MM.1S (cell line): ENCODE results near the gene RAB11FIP4.

Experiments
- DNase-seq: peaks from one replicate; pipeline ENCODE4 v3.0.0-alpha.2; 2015
- H2AFZ ChIP-seq: fragments of 300-600 bp; sonication (generic); 2 replicates; pipeline ENCODE4 v1.6.0; 2016; ENCODE audit warnings: antibody characterized with exemption, low read length
- H3F3A ChIP-seq: fragments of 300-600 bp; sonication (generic); 2 replicates; pipeline ENCODE4 v1.6.1; 2016; ENCODE audit warnings: mild to moderate bottlenecking, antibody characterized with exemption, low read length, moderate library complexity, mixed read lengths; ENCODE audit not compliant: insufficient read depth
- H3K27ac ChIP-seq: fragments of 300-600 bp; sonication (generic); 2 replicates; pipeline ENCODE4 v1.5.1; 2016; ENCODE audit warnings: mild to moderate bottlenecking, low read length
- H3K27me3 ChIP-seq: fragments of 300-600 bp; sonication (generic); replicated peaks from 2 replicates; pipeline ENCODE4 v1.6.0; 2016; ENCODE audit warnings: low read length; ENCODE audit not compliant: insufficient read depth
- H3K36me3 ChIP-seq: fragments of 300-600 bp; sonication (generic); replicated peaks from 2 replicates; pipeline ENCODE4 v1.6.1; 2016; ENCODE audit warnings: mild to moderate bottlenecking, low read length, mixed read lengths; ENCODE audit not compliant: insufficient read depth
- H3K4me1 ChIP-seq: fragments of 300-600 bp; sonication (generic); 2 replicates; pipeline ENCODE4 v1.6.1; 2016; ENCODE audit warnings: low read length, mixed read lengths
- H3K4me2 ChIP-seq: fragments of 300-600 bp; sonication (generic); 2 replicates; pipeline ENCODE4 v1.6.0; 2016; ENCODE audit warnings: low read depth, low read length
- H3K4me3 ChIP-seq: fragments of 300-600 bp; sonication (generic); 2 replicates; pipeline ENCODE4 v1.5.1; 2016; ENCODE audit warnings: low read length, mixed read lengths
- H3K79me2 ChIP-seq: fragments of 300-600 bp; sonication (generic); 2 replicates; pipeline ENCODE4 v1.6.1; 2016; ENCODE audit warnings: mixed run types, low read length, mixed read lengths
- H3K9ac ChIP-seq: fragments of 300-600 bp; sonication (generic); 2 replicates; pipeline ENCODE4 v1.6.1; 2016; ENCODE audit warnings: low read length, mixed read lengths
- H3K9me2 ChIP-seq: fragments of 300-600 bp; sonication (generic); replicated peaks from 2 replicates; pipeline ENCODE4 v1.6.1; 2016; ENCODE audit warnings: mild to moderate bottlenecking, low read length, mixed read lengths; ENCODE audit not compliant: insufficient read depth
- H3K9me3 ChIP-seq: fragments of 300-600 bp; sonication (generic); replicated peaks from 2 replicates; pipeline ENCODE4 v1.6.1; 2016; ENCODE audit warnings: mild to moderate bottlenecking, low read length, mixed read lengths; ENCODE audit not compliant: insufficient read depth
- H4K20me1 ChIP-seq: fragments of 300-600 bp; sonication (generic); 2 replicates; pipeline ENCODE4 v1.6.1; 2016; ENCODE audit warnings: mild to moderate bottlenecking, low read length, moderate library complexity, mixed read lengths; ENCODE audit not compliant: insufficient read depth
- EZH2 ChIP-seq: fragments of 300-600 bp; sonication (generic); optimal IDR thresholded peaks from 2 replicates; pipeline ENCODE3; 2017; ENCODE audit warnings: low read depth, mild to moderate bottlenecking, antibody characterized with exemption, low read length, mixed read lengths
- EZH2phosphoT487 ChIP-seq: fragments of 300-600 bp; sonication (generic); IDR thresholded peaks from 2 replicates; pipeline ENCODE4 v1.6.1; 2018; ENCODE audit warnings: antibody characterized with exemption, low read length
- TF ChIP-seq, protein P1 (sequence below): fragments of 300-600 bp; sonication (generic); IDR thresholded peaks from 2 replicates; pipeline ENCODE4 v1.5.1; 2016; ENCODE audit warnings: antibody characterized with exemption, low read length, mixed read lengths

The RAB11FIP4 gene

DNA sequence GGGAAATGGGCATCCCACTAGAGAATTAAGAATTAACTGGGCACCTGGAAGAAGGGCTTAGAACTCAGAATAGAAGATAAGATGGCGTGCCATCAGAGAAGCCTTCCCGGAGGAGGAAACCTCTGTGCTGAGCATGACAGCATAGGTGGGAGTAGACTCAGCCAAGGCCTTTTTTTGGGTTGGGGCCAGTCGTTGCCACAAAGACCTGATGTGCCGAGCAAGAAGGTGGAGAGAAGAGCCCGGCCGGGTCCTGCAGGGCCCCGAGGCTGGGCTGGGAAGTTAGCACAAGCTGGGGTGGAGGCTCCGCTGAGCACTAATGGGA is 1.1 kb upstream of the RAB11FIP4 start:
- Histone ChIP-seq H3K36me3 (no peaks in the 10 kb centered on the region), H3K9ac (no peak overlapping the region), H3K27me3 (peaks cover 19% of the 10 kb centered on the region; the same call in 1 of the 2 replicates), H3F3A (no peaks in the 10 kb centered on the region), H4K20me1 (no peaks in the 10 kb centered on the region), H3K4me2 (no peak overlapping the region), H3K4me1 (no peaks in the 10 kb centered on the region), H3K4me3 (no peak overlapping the region), H3K9me2 (no peaks in the 10 kb centered on the region), H3K9me3 (no peaks in the 10 kb centered on the region), H3K79me2 (no peaks in the 10 kb centered on the region), H3K27ac (no peak overlapping the region), H2AFZ (no peak overlapping the region)
- no peak for DNase-seq
- TF ChIP-seq, protein P1, sequence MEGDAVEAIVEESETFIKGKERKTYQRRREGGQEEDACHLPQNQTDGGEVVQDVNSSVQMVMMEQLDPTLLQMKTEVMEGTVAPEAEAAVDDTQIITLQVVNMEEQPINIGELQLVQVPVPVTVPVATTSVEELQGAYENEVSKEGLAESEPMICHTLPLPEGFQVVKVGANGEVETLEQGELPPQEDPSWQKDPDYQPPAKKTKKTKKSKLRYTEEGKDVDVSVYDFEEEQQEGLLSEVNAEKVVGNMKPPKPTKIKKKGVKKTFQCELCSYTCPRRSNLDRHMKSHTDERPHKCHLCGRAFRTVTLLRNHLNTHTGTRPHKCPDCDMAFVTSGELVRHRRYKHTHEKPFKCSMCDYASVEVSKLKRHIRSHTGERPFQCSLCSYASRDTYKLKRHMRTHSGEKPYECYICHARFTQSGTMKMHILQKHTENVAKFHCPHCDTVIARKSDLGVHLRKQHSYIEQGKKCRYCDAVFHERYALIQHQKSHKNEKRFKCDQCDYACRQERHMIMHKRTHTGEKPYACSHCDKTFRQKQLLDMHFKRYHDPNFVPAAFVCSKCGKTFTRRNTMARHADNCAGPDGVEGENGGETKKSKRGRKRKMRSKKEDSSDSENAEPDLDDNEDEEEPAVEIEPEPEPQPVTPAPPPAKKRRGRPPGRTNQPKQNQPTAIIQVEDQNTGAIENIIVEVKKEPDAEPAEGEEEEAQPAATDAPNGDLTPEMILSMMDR: no peak
- TF ChIP-seq EZH2phosphoT487 (no peak), EZH2 (no peak)

DNA sequence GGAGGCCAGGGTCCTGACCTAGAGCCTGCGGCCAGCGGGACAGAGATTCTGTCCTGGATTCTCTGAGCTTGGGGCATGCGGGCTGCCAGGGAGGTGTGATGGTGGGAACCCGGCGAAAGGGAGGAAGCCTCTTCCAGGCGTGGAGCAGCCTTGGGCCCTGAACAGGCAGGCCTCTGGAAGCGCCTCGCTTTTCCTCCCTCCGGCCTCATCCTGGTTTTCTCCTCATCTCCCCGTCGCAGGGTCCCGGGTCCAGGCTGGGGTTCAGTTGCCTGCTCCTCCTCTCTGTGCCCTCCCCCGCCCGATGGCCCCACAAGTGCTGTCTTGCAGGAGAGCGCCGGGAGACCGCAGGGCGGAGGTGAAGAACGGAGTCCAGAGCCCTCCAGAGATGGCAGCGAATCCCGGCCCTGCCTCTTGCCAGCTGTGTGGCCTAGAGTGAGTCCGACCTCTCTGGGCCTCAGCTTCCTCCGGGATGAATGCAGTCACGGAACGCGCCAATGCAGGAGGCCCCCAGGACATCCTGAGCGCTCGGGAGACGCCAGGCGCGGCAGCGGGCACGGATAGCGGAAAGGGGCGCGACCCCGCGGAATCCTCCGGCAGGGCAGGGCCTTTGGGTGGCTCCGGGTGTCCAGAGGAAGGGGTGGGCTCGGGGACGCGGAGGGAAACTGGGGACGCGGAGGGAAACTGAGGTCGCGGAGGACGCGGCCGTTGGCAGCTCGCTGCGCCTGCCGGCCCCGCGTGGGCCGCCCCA is 553 bp upstream of the RAB11FIP4 start:
- Histone ChIP-seq H4K20me1 (no peaks in the 10 kb centered on the region), H3K4me3 (no peak overlapping the region), H3K4me1 (no peaks in the 10 kb centered on the region), H3K4me2 (no peak overlapping the region), H3K9me2 (no peaks in the 10 kb centered on the region), H2AFZ (no peak overlapping the region), H3K79me2 (no peaks in the 10 kb centered on the region), H3K9ac (no peak overlapping the region), H3K9me3 (no peaks in the 10 kb centered on the region), H3F3A (no peaks in the 10 kb centered on the region), H3K36me3 (no peaks in the 10 kb centered on the region), H3K27me3 (peaks cover 19% of the 10 kb centered on the region; the same call in 1 of the 2 replicates), H3K27ac (no peak overlapping the region)
- no peak for DNase-seq
- TF ChIP-seq EZH2phosphoT487: no peak
- TF ChIP-seq EZH2: no peak
- TF ChIP-seq, protein P1: no peak

DNA sequence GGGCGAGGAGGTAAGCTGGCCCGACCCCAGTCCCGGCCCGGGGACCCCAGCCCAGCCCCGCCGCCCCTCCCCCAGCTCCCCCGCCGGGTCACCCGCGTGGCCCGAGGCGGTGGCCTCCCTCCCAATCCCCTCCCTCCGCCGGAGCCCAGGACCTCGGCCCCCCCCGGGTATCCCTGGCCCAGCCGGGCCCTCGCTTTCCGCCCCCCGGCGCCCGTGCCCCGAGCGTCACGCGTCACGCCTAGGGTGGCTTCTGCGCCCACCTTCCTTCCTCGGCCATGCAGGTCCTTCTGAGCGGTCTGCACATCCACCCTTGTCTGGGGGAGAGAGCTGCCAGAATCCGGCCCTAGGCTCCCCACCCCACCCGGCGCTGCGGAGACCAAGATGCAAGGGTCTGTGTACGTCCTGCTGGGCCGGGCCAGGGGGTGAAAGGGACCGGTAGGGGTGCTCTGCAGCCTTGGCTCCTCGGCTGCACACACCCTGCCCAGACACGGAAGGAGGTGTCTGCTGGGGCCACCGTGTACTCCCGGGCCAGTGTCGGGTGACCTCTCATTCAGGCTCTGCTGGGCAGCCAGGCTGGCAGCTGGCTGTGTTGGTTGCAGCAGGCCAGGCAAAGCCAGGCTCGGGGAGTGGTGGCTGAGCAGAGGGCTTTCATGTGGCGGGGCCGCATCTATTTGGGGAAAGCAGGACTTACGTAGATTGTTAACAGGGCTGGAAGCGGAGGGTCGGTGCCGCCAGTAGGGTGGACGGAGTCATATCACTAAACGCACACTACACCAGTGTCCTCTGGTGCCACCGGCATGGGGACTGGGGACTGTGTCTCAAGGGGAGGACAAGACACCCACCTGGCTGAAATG is 754 bp downstream of the RAB11FIP4 start:
- Histone ChIP-seq H3K27me3 (peaks cover 19% of the 10 kb centered on the region; the same call in 1 of the 2 replicates), H3K79me2 (no peaks in the 10 kb centered on the region), H3K4me3 (no peak overlapping the region), H3K4me2 (no peak overlapping the region), H3K36me3 (no peaks in the 10 kb centered on the region), H3K9me2 (no peaks in the 10 kb centered on the region), H3K9me3 (no peaks in the 10 kb centered on the region), H4K20me1 (no peaks in the 10 kb centered on the region), H3F3A (no peaks in the 10 kb centered on the region), H2AFZ (no peak overlapping the region), H3K27ac (no peak overlapping the region), H3K4me1 (no peaks in the 10 kb centered on the region), H3K9ac (no peak overlapping the region)
- no peak for DNase-seq
- TF ChIP-seq, protein P1: no peak
- no peak for TF ChIP-seq EZH2phosphoT487
- no peak for TF ChIP-seq EZH2
